Posterior cingulate gyrus (tissue), 11 donors: ENCODE data around the gene MPL.
"Not testable (repeated sequence)": the region's sequence is repeated elsewhere in the genome, so short reads cannot be mapped to it uniquely, and the experiment has no call there.

Experiments
- DNase-seq, 10 donors: peaks; one replicate each; pipeline versions ENCODE4 v3.0.0 to v3.0.0-alpha.2; 2020 to 2021; ENCODE audit warnings: mixed read lengths in 3 of 10
- intact Hi-C: fragments of 100-400 bp; cut with DNase I; formaldehyde crosslinking; loops from one replicate; pipeline ENCODE4 v1.15.1; 2023

The MPL gene

GRCh38 chr1:43367026-43367903 is 29.6 kb downstream of the MPL start:
- peak in 2 of 10 donors; percentile 13 to 86 for DNase-seq
- intact Hi-C loops: no loop called here

- DNase-seq: peak; percentile 78 to 98 (median 84)
- intact Hi-C loops: no loop called here
These were observed 30.5 kb downstream of the MPL start, which contains the start of gene ELOVL1 for GRCh38 chr1:43367904-43368645. TSS of gene ELOVL1 (minus strand) at chr1:43368011. CDS start at chr1:43365609, 2,402 bp downstream.

GRCh38 chr1:43368646-43369020 is 31.0 kb downstream of the MPL start:
- DNase-seq: no peak
- intact Hi-C loops: no loop called here

- DNase-seq, intact Hi-C loops: not testable (repeated sequence)
These were observed 32.2 kb downstream of the MPL start for GRCh38 chr1:43369779-43370178.

GRCh38 chr1:43370564-43370963 is 32.9 kb downstream of the MPL start:
- intact Hi-C loops: no loop called here
- DNase-seq: no peak

- DNase-seq: no peak
- intact Hi-C loops: no loop called here
These were observed 34.6 kb downstream of the MPL start for GRCh38 chr1:43372172-43372571.

- no peak for DNase-seq
- intact Hi-C loops: no loop called here
These were observed 35.7 kb downstream of the MPL start for GRCh38 chr1:43373066-43373940.

GRCh38 chr1:43376723-43377235 is 39.2 kb downstream of the MPL start:
- intact Hi-C loops: no loop called here
- no peak for DNase-seq

- intact Hi-C loops: no loop called here
- no peak for DNase-seq
These were observed 40.2 kb downstream of the MPL start for GRCh38 chr1:43377831-43378230.

GRCh38 chr1:43379476-43379875 is 41.9 kb downstream of the MPL start:
- no peak for DNase-seq
- intact Hi-C loops: no loop called here

GRCh38 chr1:43381612-43382011 is 44.0 kb downstream of the MPL start:
- intact Hi-C loops: no loop called here
- DNase-seq: peak in 2 of 10 donors; percentile 17 to 40

- peak in 8 of 10 donors; percentile 45 to 94 (median 61) for DNase-seq
- intact Hi-C loops: no loop called here
These were observed 44.6 kb downstream of the MPL start for GRCh38 chr1:43382027-43382779.

- intact Hi-C loops: loop anchor here (1.0 kb wide), 1 partner anchor 145 kb away; no protein-coding TSS in a partner anchor
- peak in 5 of 10 donors; percentile 47 to 92 (median 58) for DNase-seq
These were observed 45.8 kb downstream of the MPL start for GRCh38 chr1:43383449-43383848.

GRCh38 chr1:43386676-43387075 is 49.1 kb downstream of the MPL start:
- intact Hi-C loops: no loop called here
- no peak for DNase-seq

GRCh38 chr1:43387976-43388599 is 50.5 kb downstream of the MPL start:
- no peak for DNase-seq
- intact Hi-C loops: no loop called here

- DNase-seq: no peak
- intact Hi-C loops: no loop called here
These were observed 51.0 kb downstream of the MPL start for GRCh38 chr1:43388613-43389012.

- intact Hi-C loops: no loop called here
- DNase-seq: peak; percentile 93 to 99 (median 96)
These were observed 52.0 kb downstream of the MPL start, which contains the start of the genes MED8 and SZT2 for GRCh38 chr1:43389326-43390313. TSS of gene MED8 (minus strand) at chr1:43389800. CDS start at chr1:43389764, 36 bp downstream. TSS of gene SZT2 (plus strand) at chr1:43389899. CDS start at chr1:43389969, 70 bp downstream.

GRCh38 chr1:43392702-43393101 is 55.1 kb downstream of the MPL start:
- intact Hi-C loops: no loop called here
- no peak for DNase-seq
